GM21737 (cell line): ENCODE measurements around the gene KDM4B.

Experiments
- ATAC-seq: cut with Tn5 transposase; IDR thresholded peaks from one replicate; pipeline ENCODE4 v1.9.1; 2021; ENCODE audit warnings: mild to moderate bottlenecking, moderate library complexity; ENCODE audit not compliant: unreplicated experiment

Gene KDM4B

DNA sequence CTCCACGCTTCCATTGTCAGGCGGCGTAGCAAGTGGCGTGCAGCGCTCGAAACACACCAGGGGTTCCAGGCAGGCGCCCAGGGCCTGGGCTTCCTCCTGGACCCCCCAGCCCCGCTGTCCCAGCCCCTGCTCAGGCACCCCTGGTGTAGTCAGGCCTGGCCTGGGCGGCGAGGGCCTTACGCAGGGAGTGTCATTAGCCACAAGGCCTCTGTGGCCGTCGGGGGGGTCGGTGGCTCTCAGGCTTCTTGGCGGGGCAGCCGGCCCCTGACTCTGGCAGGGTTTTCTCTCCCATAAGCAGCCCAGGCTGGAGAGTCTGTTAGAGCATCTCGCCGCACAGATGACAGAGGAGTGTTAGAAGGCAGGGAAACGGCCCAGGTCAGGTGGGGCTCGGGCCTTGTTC, 116.7 kb downstream of the KDM4B start:
- no peak for ATAC-seq

DNA sequence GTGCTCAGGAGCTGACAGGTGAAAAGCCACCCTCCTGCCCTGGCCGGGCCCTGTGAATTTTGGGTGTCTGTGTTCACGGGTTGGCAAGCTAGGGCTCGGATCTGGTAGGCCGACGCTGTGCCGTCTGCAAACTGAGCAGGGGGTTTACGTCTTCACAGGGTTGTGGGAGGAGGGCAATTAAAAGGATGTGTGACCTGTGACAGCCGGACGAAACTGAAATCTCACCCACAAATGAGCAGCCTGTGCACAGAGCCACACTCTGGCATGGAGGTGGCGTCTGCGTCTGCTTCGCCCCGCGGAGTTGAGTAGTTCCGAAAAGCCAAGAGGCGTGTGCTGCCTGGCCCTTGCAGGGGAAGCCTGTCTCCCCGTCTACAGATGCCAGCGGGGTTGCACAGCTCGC, 117.3 kb downstream of the KDM4B start:
- ATAC-seq = no peak

DNA sequence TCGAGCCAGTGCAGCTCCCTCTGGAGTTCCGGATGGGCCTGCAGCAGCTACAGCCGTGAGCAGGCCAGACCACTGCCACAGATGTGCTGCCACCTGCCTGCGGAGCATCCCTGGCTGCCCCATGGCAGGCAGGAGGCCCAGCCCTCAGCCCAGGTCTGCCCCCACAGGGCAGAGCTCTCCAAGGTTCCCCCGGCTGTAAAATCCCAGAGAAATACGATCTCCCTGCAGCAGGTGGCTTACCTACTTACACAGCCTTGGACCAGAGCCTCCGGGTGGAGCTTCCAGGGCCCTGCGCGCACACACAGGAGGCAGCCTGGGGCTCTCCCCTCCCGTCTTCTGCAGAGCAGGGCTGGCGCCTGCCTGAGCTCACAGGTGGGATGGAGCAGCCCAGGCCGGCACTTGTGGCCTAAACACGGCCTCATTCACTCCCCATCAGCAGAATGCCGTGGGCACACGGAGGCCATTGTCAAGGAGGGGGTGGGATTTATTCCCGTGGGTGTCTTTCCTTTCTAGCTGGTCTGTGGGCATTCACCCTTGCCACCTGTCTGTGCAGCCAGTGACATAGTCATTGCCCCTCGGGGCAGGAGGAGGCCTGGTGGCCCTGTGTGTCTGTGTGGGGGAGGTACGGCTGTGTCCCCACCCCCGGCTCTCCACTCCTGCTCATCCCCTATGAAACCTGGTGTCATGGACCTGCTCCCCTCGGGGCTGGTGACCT, 118.0 kb downstream of the KDM4B start:
- ATAC-seq = no peak

DNA sequence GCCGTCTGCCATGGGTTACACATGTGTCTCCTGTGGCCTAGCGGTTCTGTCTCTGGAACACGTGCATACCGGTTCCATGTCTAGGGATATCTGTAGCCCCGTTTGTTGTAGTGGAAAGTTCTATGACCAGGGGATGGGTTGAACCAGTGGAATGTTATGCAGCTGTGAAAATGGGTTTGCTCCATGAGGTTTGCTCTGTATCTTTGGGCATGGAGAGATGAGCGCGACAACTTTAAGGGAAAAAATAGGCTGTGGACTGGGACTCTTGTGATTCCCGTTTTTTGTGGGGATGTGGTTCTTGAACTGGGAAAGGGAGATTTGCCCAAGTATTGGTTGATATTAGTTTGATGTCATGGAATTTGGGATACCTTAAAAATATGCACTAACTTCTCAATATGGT, 120.4 kb downstream of the KDM4B start:
- ATAC-seq = no peak

DNA sequence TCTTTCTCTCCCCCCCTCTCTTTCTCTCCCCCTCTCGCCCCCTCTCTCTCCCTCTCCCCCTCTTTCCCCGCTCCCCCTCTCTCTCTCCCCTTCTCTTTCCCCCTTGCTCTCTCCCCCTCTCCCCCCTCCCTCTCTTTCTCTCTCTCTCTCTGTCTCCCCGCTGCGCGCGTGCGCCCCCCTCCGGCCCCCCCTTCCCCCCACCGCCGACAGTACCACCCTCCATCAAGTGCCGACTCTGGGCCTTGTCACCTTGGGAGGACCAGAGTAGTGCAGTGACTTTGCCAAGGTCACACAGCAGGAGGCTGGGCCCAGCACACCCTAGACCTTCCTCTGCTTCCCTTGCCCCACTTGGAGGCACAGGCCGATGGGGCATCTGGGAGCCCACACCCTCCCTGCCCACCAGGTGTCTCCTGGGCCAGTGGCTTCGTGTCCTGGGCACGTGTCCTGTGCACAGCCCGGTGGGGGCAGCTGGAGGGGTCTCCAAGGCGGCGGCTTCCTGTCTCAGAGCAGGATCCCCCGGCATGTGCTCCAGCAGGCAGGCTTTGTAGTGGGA, 121.6 kb downstream of the KDM4B start:
- ATAC-seq = no peak

DNA sequence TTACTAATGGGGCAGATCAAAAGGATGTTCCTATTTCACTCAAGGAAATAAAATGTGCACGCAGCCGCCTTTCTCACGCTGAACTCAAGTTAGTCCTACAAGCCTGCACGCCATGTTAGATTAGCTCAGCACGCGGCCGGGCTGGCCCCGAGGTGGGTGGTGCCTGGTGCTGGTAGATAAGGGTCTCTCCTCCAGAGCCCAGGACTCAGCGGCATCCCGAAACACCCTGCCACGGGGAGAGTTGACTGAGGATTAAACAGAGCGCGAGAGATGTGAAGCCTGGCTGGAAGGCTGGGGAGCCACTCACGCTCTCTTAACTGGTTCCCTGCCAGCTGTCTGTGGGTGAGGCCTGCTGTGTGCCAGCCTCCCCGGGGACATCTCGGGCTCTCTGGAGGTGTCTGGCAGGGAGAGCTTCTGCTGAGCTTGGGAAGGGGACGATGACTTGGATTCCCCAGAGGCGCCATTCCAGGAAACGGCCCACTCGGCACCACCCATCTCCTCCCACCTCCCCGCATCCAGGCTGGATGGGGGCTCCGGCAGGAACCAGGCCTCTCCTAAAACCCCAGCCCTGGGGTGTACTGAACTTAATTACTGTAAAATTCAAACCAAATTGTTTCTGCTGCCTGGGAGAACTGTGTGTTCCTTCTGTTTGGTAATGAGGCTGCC, 122.2 kb downstream of the KDM4B start:
- ATAC-seq = no peak

DNA sequence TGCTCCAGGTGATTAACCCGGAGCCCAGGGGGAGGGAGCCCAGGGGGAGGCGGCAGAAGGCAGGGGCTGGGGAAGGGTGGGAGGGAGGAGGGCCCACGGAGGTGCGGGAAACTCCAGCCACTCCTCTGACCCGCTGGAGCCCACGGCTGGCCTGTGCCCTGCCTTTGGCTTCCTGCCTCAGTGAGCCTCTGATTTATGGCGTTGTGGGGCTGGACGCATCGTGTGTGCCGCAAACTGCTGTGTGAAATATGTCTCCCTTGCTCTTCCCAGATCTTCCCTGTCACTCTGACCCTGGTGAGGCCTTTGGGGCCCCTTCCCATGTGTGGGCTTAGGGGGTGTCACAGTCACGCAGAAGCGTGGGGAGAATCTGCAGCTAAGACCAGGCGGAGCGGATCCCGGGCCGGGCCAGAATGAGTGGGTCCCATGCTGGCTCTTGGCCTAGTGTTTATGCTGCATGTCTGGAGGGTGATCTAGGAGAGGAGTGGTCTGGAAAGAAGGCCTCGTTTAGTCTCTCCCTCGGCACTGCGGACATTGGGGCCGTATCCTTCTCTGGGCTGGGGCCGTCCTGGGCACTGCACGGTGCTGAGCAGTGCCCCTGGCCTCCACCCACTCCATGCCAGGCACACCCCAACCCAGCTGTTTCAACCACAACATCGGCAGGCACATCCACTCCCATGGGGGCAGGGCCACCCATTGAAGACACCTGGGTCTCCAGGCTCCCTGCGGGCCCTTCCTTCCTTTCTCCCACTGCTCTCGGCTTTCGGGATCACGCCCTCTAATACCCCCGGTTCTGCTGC, 123.0 kb downstream of the KDM4B start:
- no peak for ATAC-seq

DNA sequence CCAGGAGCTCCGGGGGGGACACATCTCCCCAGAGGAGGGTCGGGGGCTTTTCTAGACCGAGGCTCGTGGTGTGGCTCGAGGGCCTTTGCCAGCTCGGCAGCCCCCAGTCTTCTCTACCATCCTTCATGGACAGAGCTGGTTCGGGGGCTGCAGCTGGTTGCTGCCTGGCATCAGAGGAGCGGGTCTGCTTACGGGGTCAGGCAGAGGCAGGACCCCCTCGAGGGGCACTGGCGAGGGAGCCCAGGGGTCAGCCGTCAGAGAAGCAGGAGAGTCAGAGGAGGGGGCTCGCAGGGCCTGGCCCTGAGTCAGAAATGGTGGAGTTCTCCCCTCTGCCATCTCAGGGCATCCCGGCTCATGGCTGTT, 123.5 kb downstream of the KDM4B start:
- no peak for ATAC-seq

DNA sequence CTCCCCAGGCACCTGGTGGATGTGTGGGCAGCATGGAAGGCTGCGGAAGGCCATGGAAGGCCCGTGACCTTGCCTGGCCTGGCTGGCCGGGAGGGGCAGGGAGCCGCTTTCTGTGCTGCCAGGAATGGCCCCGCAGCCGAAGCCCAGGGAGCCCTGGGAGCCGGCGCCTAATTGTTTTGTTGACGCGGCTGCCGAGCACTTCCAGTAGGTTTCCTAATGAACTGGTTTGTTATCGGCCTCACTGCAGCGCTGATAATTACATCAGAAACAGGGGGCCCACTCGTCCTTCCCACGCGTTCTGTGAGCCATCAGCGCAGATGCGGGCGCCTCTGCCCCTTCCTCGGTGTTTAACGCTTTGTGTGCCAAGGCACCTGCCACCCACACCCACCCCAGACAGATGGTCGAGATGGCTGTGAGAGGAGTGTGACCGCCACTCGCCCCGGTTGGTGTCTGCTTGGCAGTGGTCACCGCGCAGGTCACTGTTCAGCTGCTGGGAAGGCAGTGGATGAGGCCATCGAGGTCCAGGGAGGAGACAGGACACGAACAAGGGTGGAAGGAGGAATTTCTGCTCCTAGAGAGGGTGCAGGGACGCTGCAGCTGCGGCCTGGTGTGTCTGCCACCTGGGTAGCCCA, 124.5 kb downstream of the KDM4B start:
- ATAC-seq = no peak

DNA sequence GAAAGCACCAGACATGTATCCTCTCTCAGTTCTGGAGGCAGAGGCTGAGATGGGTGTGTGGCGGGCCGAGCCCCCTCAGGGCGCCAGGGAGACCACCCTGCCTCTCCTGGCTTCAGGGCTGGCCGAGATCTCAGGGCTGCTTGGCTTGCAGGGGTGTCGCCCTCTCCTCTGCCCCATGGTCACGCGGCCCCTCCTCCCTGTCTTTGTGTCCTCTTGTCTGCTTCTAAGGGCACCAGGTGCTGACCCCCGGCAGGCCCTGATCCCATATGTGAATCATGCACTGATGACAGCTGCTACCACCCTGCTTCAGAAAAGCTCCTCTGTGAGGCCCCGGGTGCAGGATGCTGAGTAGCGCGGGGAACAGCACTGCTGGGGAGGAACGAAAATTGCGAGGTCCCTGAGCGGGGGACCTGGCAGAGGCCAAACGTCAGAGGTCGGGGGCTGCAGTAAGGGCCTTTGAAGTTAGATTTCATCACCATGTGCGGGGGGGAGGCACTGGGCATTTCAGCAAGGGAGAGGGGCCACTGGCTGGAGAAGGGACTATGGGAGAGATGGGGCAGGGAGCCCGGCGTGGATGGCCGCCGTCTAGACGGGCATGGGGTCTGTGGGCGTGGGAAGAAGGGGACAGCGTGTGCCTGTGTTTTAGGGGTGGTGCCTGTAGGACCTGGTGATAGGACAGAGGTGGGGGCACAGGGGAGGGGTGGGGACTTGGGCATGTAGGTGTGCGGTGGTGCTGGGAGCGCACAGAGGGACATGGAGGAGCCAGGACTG, 125.2 kb downstream of the KDM4B start:
- no peak for ATAC-seq

DNA sequence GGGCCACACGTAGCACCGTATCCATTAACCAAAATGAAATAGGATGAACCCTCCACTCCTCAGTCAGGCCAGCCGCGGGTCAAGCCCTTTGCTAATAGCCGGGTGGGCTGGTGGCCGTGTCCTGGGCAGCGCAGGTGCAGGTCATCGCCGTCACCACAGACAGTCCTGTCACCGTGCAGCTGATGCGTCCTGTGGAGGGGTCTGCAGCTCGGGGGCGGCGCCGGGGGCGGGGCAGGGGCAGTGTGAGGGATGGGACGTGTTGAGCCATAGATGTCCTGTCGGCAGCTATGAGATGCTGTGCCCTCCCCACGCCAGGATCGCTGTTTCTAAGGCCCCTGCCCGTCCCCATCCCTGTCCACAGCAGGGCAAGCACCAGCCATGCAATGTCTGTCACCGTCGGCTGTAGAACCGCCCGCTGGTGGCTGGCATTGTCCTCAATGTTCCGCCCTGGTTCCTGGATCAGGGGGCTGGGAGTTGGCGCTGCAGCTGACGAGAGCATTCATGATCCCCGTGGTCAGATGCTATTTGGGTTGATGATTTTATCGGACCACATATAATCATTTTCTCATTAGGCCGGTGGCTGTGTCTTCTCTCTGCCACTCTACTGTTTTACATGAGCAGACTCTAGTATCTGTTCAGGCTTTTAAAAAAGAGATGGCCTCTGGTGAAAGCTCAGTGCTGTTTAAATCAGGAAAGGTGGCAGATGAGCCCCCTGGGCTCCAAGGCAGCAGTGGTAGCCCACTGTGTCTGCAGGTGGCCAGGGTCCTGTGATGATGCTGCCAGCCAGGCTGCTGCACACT, 126.1 kb downstream of the KDM4B start:
- no peak for ATAC-seq

DNA sequence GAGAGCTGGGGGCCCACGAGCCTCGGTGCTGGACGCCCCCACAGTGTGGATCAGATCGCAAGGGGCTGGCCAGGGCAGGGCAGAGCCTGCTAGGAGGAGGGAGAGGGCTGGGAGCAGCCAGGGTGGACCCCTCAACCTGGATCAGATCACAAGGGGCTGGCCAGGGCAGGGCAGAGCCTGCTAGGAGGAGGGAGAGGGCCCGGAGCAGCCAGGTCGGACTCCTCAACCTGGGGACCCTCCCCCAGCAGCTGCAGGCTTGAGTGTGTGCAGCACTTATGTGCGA, 126.6 kb downstream of the KDM4B start:
- no peak for ATAC-seq

DNA sequence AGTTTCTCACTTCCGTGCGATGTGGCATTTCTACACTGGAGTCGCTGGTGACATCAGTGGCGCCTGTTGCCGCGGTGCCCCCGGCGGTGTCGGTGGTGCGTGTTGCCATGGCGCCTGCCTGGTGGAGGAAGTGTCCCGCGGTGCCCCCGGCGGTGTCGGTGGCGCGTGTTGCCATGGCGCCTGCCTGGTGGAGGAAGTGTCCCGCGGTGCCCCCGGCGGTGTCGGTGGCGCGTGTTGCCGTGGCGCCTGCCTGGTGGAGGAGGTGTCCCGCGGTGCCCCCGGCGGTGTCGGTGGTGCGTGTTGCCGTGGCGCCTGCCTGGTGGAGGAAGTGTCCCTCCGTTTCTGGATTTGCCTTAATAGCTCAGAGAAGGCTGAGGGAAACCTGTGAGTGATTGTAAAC, 127.6 kb downstream of the KDM4B start:
- ATAC-seq = no peak

DNA sequence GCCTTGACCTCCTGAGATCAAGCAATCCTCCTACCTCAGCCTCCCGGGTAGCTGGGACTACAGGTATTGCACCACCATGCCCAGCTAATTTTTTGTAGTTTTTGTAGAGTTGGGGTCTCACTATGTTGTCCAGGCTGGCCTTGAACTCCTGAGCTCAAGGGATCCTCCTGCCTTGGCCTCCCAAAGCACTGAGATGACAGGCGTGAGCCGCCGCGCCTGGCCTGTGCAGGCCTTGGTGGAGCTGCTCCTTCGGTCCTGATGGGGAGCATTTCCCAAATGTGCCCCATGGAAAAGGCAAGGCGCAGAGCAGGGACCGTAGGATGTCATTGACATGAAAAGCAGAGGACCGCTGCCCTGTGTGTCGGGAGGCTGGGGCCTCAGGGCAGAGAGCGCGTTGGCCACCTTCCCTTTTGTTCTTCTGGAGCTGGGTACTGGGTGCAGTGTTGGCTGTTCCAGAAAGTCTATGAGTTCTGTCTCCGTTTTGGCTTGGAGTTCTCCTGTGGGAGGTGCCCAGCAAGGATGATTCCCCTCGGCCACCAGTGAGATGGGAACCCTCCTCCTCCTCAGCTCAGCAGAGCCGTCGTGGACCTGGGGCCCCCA, 128.5 kb downstream of the KDM4B start:
- ATAC-seq = no peak

DNA sequence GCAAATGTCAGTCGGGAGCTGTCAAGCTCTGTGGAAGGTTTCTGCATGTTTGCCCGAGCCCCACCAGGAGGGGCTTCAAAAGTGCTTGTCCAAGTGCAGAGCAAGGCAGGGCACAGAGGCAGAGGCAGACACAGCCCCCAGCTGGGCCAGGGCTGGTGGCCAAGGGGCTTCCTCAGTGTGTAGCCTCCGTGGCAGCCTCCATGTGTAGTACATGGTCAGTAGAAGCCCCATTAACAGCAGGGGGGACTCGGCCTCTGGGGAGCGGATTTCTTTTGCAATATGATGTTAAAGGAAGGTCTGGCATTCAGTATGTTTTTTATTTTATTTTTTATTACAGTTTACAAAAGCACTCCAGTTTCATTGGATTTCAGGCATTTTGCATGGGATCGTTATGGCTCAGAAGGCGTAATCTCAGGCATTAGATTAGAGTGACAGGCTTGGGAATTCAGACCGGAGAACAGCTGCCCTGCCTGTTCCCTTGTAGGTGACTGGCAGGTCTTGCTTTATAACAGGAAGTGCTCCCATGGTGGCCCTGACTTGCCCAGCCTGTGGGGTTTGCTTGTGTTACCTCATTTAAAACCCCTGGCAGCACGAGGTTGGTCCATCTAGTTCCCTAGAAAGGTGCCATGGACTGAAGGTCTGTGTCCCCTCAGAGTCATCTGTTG, 129.2 kb downstream of the KDM4B start:
- ATAC-seq = no peak

DNA sequence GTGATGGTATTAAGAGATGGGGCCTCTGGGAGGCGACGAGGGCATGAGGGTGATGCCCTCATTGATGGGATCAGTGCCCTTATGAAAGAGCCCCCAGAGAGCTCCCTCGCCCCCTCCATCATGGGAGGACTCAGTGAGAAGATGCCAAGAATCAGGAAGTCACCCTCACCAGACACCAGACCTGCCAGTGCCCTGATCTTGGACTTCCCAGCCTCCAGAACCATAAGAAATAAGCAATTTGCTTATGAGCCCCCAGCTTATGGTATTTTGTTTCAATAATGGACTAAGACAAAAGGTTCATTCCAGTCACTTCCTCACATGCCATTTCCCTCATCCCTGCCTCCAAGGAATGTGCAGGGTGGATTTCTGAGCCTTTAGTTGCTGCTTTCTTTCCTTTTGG, 129.7 kb downstream of the KDM4B start:
- no peak for ATAC-seq

DNA sequence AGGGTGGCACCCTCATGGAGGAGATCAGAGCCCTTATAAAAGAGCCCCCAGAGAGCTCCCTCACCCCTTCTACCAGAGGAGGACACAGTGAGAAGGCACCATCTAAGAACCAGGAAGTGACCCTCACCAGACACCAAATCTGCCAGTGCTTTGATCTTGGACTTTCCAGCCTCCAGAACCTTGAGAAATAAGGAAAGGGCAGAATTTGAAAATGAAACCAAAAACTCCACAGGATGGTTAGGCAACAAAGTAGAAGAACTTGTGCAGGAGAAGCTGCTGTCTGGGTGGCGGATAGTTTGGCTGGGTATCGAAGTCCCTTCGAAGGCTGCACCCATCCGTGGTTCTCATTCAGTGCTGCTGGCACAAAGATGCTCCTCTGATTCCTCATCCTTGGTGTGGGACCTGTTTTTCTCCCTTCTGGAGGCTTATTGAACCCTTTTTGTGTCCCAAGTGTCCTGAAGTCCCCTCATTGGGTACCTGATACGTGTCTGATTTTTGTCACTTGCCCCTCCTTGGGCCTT, 130.8 kb downstream of the KDM4B start:
- ATAC-seq = no peak

DNA sequence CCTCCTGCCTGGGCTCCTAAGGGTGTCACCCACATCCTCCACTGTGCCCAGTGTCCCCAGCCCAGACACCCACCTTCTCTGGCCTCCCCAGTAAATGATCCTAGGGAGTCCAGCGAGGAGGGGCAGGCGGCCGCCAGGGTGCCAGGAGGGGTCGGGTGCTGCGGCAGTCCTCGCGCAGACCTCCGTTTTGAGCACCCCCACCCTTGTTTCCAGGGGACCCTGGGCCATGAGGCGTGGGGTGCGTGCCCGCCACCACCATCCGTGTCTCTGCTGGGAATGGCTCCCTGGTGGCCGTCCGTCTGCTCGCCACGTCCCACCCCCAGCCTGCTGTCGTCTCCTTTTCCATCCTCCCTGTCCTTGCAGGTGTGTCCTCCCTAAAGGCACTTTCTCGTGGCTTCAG, 133.0 kb downstream of the KDM4B start:
- ATAC-seq = no peak

DNA sequence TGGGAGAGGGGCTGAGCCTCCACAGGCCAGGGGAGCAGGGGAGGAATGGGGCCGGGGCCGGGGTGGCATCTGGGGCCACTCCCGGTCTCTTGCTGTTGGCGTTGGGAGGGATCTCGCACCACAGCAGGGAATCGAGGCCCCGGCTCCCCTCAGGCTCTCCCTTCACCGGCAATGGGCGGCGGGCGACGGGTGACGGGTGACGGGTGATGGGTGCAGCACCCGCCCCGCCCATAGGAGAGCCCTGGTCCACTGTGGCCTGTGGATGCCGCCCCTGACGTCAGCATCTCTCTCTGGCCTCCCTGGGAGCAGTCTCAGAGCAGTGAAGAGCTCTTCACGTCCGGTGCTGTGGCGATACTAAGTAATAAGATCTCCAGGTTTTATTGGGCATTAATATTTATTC, 133.6 kb downstream of the KDM4B start:
- ATAC-seq = no peak
